GM12875 (cell line): Measurements from ENCODE around the gene WEE1.

Source experiments
- H3K4me3 ChIP-seq: one replicate; pipeline ENCODE4 v1.5.1; 2011; ENCODE audit warnings: low read depth, low read length, control low read depth
- TF ChIP-seq, protein P1 (sequence below): IDR thresholded peaks from 2 replicates; pipeline ENCODE4 v1.5.1; 2011; ENCODE audit warnings: low read depth, mild to moderate bottlenecking, control low read depth, inconsistent platforms, low read length, moderate library complexity, borderline replicate concordance; ENCODE audit not compliant: insufficient read depth

Gene WEE1

DNA sequence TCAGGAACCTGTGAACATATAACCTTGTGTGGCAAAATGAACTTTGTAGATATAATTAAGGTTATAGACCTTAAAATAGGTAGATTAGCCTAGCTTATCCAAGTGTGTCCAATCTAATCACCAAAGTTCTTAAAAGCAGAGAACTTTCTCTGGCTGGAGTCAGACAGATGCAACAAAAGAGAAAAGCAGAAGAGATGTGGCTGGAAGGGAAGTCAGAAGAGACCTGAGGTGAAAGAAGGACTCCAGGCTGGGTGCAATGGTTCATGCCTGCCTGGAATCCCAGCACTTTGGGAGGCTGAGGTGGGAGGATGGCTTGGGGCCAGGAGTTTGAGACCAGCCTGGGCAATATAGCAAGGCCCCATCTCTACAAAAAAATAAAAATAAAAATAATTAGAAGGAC, 51.0 kb downstream of the WEE1 start:
- H3K4me3 ChIP-seq: no peak overlapping the region
- TF ChIP-seq, protein P1, sequence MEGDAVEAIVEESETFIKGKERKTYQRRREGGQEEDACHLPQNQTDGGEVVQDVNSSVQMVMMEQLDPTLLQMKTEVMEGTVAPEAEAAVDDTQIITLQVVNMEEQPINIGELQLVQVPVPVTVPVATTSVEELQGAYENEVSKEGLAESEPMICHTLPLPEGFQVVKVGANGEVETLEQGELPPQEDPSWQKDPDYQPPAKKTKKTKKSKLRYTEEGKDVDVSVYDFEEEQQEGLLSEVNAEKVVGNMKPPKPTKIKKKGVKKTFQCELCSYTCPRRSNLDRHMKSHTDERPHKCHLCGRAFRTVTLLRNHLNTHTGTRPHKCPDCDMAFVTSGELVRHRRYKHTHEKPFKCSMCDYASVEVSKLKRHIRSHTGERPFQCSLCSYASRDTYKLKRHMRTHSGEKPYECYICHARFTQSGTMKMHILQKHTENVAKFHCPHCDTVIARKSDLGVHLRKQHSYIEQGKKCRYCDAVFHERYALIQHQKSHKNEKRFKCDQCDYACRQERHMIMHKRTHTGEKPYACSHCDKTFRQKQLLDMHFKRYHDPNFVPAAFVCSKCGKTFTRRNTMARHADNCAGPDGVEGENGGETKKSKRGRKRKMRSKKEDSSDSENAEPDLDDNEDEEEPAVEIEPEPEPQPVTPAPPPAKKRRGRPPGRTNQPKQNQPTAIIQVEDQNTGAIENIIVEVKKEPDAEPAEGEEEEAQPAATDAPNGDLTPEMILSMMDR: no peak

DNA sequence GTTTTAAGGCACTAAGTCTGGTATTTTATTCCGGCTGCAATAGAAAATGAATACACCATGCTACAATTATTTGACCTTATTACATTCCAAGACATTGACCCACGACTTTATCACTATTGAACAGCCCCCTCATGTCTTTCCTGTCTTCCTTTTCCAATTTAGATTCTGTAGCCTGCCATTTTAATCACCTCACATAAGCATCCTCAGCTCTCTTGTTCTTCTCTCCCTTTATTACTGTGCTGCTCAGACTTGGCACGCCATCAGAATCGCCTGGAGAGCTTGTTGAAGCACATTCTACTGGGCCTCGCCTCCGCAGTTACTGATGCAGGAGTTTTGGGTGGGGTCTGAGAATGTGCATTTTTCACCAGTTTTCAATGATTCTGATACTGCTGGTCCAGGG, 51.7 kb downstream of the WEE1 start:
- TF ChIP-seq, protein P1: no peak

DNA sequence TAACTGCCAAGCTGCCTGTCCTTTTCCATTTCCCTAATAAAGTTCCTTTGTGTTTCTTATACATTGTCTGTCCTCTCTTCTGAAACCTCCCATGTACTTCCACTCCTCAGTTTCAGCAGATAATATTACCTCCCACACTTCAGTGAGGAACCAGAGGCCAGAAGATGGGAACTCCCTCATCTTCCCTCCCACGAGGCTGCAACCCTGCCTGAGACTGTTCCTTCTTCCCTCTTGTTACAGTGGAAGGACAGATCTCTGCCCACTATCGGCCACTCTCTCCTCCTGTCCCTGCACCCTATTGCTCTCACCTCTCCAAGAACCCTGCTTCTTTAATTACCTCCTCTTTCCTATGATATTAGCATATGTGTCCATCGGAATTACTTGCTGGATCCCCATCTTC, 52.3 kb downstream of the WEE1 start:
- no peak overlapping the region for H3K4me3 ChIP-seq
- TF ChIP-seq, protein P1: no peak

More for the DNA sequence above, 51.7 kb downstream of the WEE1 start:
- H3K4me3 ChIP-seq: no peak overlapping the region

DNA sequence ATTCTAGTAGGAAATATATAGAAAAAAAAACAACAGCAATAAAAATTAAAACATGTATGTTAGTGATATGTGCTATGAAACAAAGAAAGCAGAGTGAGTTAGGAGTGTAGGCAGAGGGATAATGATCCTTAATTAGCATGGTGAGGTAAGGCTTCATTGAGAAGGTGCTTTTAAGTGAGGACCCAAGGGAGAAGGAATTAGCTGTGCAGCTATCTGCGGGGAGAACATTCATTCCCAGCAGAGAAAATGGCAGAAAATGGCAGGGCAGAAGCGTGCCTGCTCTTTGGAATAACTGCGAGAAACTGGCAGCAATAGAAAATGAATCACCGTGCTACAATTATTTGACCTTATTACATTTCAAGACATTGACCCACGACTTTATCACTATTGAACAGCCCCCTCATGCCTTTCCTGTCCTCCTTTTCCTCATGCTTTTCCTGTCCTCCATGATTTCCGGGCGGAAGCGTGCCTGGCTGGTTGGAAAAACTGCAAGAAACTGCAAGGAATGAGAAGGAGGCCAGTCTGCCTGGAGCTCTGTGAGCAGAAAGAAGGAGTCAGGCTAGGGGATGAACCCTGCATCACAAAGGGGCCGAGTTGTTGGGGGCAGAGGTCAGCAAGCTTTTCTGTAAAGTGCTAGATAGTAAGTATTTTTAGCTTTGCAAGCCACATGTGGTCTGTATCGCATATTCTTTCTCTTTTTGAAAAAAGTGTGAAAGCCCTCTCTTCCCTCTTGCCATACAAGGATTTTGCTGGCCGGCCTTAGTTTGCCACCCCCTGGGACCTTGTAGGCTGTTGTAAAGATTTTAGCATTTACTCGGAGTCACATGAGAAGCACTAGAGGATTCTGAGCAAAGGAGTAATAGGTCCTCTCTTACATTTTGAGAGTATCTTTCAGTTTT, 53.3 kb downstream of the WEE1 start:
- TF ChIP-seq, protein P1: no peak
- no peak overlapping the region for H3K4me3 ChIP-seq

DNA sequence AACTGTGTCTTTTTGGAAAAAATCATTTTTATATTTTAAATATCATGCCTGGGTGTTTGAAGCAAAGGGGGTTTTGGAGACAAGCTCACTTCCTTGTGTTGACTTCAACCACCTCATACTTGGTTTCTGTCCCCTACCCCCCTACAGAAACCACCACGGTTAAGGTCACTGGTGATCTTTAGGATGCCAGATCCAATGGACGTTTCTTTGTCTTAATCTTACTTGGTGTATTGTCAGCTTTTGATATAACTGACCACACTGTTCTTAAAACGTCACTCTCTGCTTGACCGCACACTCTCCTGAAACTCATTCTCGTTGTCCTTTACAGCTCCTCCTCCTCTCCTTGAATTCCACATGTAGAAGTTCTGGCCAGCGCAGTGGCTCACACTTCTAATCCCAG, 55.6 kb downstream of the WEE1 start:
- TF ChIP-seq, protein P1: no peak
- no peak overlapping the region for H3K4me3 ChIP-seq

DNA sequence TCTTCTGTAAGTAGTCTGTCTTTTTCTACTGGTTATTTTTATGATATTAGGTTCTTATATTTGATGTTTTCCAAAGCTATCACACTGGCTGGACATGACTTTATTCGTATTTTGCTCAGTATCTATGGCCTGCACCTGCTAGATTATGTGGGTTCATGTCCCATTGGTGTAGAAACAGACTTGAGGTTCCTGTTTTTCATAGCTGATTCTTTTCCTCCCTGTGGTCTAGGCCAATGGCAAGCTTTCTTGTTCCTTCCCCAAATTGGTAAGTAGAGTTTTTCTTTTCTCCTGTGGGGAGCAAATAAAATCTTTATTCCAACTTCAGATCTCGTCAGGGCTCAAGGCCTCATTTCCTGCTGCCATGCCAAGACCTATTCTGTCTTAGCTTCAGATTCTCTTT, 60.2 kb downstream of the WEE1 start:
- H3K4me3 ChIP-seq: no peak overlapping the region
- TF ChIP-seq, protein P1: no peak

DNA sequence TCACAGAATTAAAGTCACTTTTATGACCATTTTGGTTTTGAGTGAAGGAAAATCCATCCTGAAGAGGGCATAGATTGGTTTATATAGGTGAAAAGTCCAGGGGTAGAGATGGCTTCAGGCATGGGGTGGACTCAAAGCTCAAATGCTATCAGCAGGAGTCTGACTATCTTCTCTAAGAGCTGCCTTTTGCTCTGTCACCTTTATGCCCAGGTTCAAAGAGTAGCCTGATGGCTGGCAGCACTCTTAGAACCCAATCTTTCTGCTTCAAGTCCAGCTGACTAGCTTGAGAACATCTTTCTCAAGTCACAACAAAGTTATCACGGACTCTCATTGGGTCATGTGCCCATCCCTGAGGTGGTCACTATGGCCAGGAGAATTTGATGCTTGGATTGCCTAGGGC, 63.2 kb downstream of the WEE1 start:
- no peak overlapping the region for H3K4me3 ChIP-seq
- TF ChIP-seq, protein P1: no peak
